HepG2 (cell line): Measurements from ENCODE around the gene DDIAS.

Experiments
- AHR ChIP-seq: IDR thresholded peaks from 2 replicates; pipeline ENCODE4 v1.6.1; 2018; ENCODE audit warnings: missing genetic modification reagents, missing compliant biosample characterization
- CTCF ChIP-seq: sonication (generic); formaldehyde crosslinking; IDR thresholded peaks from 2 replicates; pipeline ENCODE4 v1.5.0; 2020; ENCODE audit warnings: mild to moderate bottlenecking, missing genetic modification reagents, moderate library complexity
- ETV6 ChIP-seq: sonication (generic); formaldehyde crosslinking; conservative IDR thresholded peaks from 2 replicates; pipeline ENCODE4 v1.4.0; 2020; ENCODE audit warnings: missing genetic modification reagents
- POLR2AphosphoS5 ChIP-seq: IDR thresholded peaks from 2 replicates; pipeline ENCODE4 v1.6.1; 2012; ENCODE audit warnings: low read depth, low read length
- RXRA ChIP-seq: sonication (generic); formaldehyde crosslinking; IDR thresholded peaks from 2 replicates; pipeline ENCODE4 v1.5.1; 2020; ENCODE audit warnings: missing genetic modification reagents
- SALL1 ChIP-seq: sonication (generic); formaldehyde crosslinking; IDR thresholded peaks from 2 replicates; pipeline ENCODE4 v1.8.0; 2022; ENCODE audit warnings: mild to moderate bottlenecking, missing genetic modification reagents
- ZKSCAN8 ChIP-seq: IDR thresholded peaks from 2 replicates; pipeline ENCODE4 v1.6.1; 2016; ENCODE audit warnings: borderline replicate concordance, missing genetic modification reagents, missing compliant biosample characterization
- ZNF274 ChIP-seq: sonication (generic); formaldehyde crosslinking; IDR thresholded peaks from 2 replicates; pipeline ENCODE4 v1.5.1; 2020; ENCODE audit warnings: mild to moderate bottlenecking, missing genetic modification reagents
- ZNF280D ChIP-seq: sonication (generic); formaldehyde crosslinking; IDR thresholded peaks from 2 replicates; pipeline ENCODE4 v1.5.1; 2020; ENCODE audit warnings: mild to moderate bottlenecking, missing genetic modification reagents
- ZNF615 ChIP-seq: sonication (generic); formaldehyde crosslinking; IDR thresholded peaks from 2 replicates; pipeline ENCODE4 v1.5.0; 2020; ENCODE audit warnings: mild to moderate bottlenecking, missing genetic modification reagents, borderline replicate concordance

- no peak for TF ChIP-seq SALL1 (CRISPR knock-in tag)
- no peak for TF ChIP-seq ZKSCAN8 (CRISPR knock-in tag)
- no peak for TF ChIP-seq RXRA (CRISPR knock-in tag)
- no peak for TF ChIP-seq AHR (CRISPR knock-in tag)
- no peak for TF ChIP-seq ZNF280D
- no peak for TF ChIP-seq ETV6 (CRISPR knock-in tag)
- no peak for TF ChIP-seq CTCF (CRISPR knock-in tag)
- no peak for TF ChIP-seq POLR2AphosphoS5
- no peak for TF ChIP-seq ZNF615 (CRISPR knock-in tag)
- TF ChIP-seq ZNF274 (CRISPR knock-in tag): no peak
Observed at GRCh38 chr11:82899957-82900276, 1.6 kb upstream of the DDIAS start.
